Uterus (tissue), 4 donors: ENCODE results near the gene BEST1. TPM values are rescaled to one million over a fixed set of nuclear protein-coding genes. Genes with fewer than 3 reads are reported as not detected.

Source experiments
- DNase-seq, 2 donors: peaks; one replicate each; pipeline ENCODE4 v3.0.0-alpha.2; 2019 to 2020
- H3K27ac ChIP-seq, 2 donors: fragments of 200-600 bp; sonication (generic); 1 replicate in 1 of 2; 2 replicates in 1 of 2; pipeline ENCODE4 v1.5.1; 2016 to 2018
- H3K27me3 ChIP-seq, 2 donors: fragments of 200-600 bp; sonication (generic); one replicate each; pipeline ENCODE4 v1.5.1; 2018 to 2019; ENCODE audit warnings: control low read depth in 1 of 2
- H3K36me3 ChIP-seq, 2 donors: fragments of 200-600 bp; sonication (generic); one replicate each; pipeline ENCODE4 v1.5.1; 2019; ENCODE audit warnings: control low read depth in 1 of 2
- H3K4me1 ChIP-seq, 2 donors: fragments of 200-600 bp; sonication (generic); one replicate each; pipeline ENCODE4 v1.5.1; 2018 to 2019; ENCODE audit warnings: control low read depth in 1 of 2
- H3K4me3 ChIP-seq, 2 donors: fragments of 200-600 bp; sonication (generic); 1 replicate in 1 of 2; 2 replicates in 1 of 2; pipeline ENCODE4 v1.5.1; 2018 to 2019; ENCODE audit warnings: mild to moderate bottlenecking in 1 of 2
- H3K9me3 ChIP-seq, 2 donors: fragments of 200-600 bp; sonication (generic); one replicate each; pipeline ENCODE4 v1.5.1; 2019; ENCODE audit warnings: control low read depth in 1 of 2
- CTCF ChIP-seq, 4 experiments: fragments of 200-600 bp in 2 of 4; fragments of 450-650 bp in 2 of 4; sonication (generic) in 2 of 4; IDR thresholded peaks; one replicate each; pipeline ENCODE4 v1.5.1; 2016 to 2019; ENCODE audit warnings: antibody characterized with exemption in 4 of 4, mild to moderate bottlenecking in 2 of 4, moderate library complexity in 1 of 4
- POLR2A ChIP-seq, 2 donors: fragments of 450-650 bp; IDR thresholded peaks; one replicate each; pipeline ENCODE4 v1.6.1; 2016; ENCODE audit warnings: antibody characterized with exemption in 2 of 2, mild to moderate bottlenecking in 1 of 2, moderate library complexity in 1 of 2
- intact Hi-C: fragments of 100-400 bp; cut with DNase I; formaldehyde crosslinking; loops from one replicate; pipeline ENCODE4 v1.15.1; 2023; ENCODE audit warnings: low total_unique reads
- total RNA-seq, 4 donors: library from RNA; depleted of rRNA in 3 of 4; stranded (reverse); fragments of >200 nt in 3 of 4; gene quantifications; one replicate each; pipeline versions ENCODE4 v1.1.0 to v1.2.4, GENCODE V29; 2014 to 2023
- donor health status: DM: yes; HTN: yes; CAD: no.

The BEST1 gene
- total RNA-seq, 4 donors from 2014 or later: 3.3 to 11.1 (median 3.9) TPM

DNA sequence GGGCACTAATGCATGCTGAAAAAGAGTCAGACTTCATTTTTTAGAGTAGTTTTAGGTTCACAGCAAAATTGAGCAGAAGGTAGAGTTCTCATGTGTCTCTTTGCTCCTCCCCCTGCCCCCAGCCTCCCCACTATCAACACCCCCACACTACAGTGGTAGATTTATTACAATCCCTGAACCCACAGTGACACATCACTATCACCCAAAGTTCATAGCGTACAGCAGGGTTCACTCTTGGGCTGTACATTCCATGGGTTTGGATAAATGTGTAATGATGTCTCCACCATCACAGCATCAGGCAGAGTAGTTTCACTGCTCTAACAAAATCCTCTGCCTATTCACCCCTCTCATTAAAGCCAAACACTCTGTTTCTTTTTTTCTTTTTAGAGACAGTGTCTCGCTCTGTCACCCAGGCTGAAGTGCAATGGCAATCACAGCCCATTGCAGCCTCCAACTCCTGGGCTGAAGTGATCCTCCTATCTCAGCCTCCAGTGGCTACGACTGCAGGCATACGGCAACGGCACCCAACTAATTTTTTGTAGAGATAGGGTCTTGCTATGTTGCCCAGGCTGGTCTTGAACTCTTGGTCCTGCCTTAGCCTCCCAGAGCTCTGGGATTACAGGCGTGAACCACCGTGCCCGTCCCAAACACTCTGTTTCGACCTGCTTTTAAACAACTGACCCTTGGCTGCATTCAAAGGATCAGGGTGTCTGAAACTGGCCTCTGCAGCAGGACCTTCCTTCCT, 4.1 kb downstream of the BEST1 start:
- no peak overlapping the region for H3K4me3 ChIP-seq
- no peaks in the 10 kb centered on the region for H3K36me3 ChIP-seq
- no peaks in the 10 kb centered on the region for H3K27me3 ChIP-seq
- no peaks in the 10 kb centered on the region for H3K9me3 ChIP-seq
- no peaks in the 10 kb centered on the region for H3K4me1 ChIP-seq
- TF ChIP-seq POLR2A (IDR thresholded peaks at IDR 0.05) (no peak), CTCF (IDR thresholded peaks at IDR 0.05) (no peak)
- intact Hi-C loops: loop anchor here (10.0 kb wide), 1 partner anchor 131 kb away; no protein-coding TSS in a partner anchor
- no peak for DNase-seq
- H3K27ac ChIP-seq: peak overlapping the region; percentile 69 to 87

- H3K36me3 ChIP-seq: no peaks in the 10 kb centered on the region
- intact Hi-C loops: loop anchor here (10.0 kb wide), 1 partner anchor 130 kb away; no protein-coding TSS in a partner anchor
- H3K27ac ChIP-seq: peak overlapping the region; percentile 69 to 87
- TF ChIP-seq CTCF (IDR thresholded peaks at IDR 0.05) (peak in 3 of 4 experiments; percentile 23 to 49 (median 29)), POLR2A (IDR thresholded peaks at IDR 0.05) (peak in 1 of 2 donors; percentile 39)
- no peaks in the 10 kb centered on the region for H3K4me1 ChIP-seq
- H3K9me3 ChIP-seq: no peaks in the 10 kb centered on the region
- no peaks in the 10 kb centered on the region for H3K27me3 ChIP-seq
- H3K4me3 ChIP-seq: peak overlapping the region; percentile 27 to 39
- DNase-seq: peak; percentile 81 to 83
Observed at GRCh38 chr11:61954851-61955421, 4.8 kb downstream of the BEST1 start.

DNA sequence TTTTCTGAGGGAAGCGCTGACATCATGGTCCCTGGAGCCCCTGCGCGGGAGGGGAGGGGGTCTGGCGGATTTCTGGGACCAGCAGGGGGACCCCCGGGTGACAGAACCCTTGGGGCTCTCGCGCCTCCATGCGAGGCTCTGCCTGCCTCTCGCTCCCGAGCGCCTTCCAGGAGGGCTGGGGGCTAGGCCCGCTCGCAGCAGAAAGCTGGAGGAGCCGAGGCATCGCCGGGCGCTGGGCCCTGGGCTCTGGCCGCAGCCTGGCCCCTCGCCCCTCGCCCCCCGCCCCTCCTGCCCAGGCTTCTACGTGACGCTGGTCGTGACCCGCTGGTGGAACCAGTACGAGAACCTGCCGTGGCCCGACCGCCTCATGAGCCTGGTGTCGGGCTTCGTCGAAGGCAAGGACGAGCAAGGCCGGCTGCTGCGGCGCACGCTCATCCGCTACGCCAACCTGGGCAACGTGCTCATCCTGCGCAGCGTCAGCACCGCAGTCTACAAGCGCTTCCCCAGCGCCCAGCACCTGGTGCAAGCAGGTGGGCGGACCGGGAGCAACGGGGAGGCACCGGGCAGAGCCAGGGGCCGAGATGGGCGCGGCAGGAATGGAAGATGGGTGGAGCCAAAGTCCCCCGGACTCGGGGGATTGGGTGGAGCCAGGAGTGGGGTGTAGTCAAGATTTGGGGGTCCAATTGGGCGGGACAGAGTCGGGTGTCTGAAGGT, 5.4 kb downstream of the BEST1 start:
- peak overlapping the region; percentile 27 to 39 for H3K4me3 ChIP-seq
- no peaks in the 10 kb centered on the region for H3K4me1 ChIP-seq
- TF ChIP-seq CTCF (IDR thresholded peaks at IDR 0.05): no peak
- TF ChIP-seq POLR2A (IDR thresholded peaks at IDR 0.05): peak in 1 of 2 donors; percentile 39
- intact Hi-C loops: loop anchor here (10.0 kb wide), 1 partner anchor 129 kb away; no protein-coding TSS in a partner anchor
- no peaks in the 10 kb centered on the region for H3K36me3 ChIP-seq
- H3K9me3 ChIP-seq: no peaks in the 10 kb centered on the region
- no peaks in the 10 kb centered on the region for H3K27me3 ChIP-seq
- peak overlapping the region; percentile 69 to 87 for H3K27ac ChIP-seq
- DNase-seq: peak; percentile 53 to 56

DNA sequence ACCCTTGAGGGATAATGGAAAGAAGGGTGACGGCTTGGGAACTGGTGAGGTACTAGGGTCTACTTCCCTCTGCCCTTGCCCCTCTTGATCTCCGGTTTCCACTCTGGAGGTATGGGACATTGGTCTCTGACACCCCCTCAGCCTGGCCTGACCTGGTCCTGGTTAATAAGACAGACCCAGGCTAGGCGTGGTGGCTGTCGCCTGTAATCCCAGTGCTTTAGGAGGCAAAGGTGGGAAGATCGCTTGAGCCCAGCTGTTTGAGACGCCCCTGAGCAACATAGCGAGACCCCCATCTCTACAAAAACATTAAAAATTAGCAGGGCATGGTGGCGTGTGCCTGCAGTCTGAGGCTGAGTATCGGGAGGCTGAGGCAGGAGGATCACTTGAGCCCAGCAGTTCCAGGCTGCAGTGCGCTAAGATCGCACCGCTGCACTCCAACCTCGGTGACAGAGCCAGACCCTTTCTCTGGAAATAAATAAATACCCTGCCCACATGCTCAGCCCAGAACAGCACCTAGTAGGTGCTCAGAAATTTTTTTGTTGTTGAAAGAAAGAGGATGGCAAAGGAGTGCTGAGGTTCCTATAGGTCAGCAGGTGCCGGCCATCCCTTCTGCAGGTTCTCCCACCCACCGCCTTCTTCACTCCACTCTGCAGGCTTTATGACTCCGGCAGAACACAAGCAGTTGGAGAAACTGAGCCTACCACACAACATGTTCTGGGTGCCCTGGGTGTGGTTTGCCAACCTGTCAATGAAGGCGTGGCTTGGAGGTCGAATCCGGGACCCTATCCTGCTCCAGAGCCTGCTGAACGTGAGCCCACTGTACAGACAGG, 6.3 kb downstream of the BEST1 start:
- intact Hi-C loops: loop anchor here (10.0 kb wide), 1 partner anchor 128 kb away; no protein-coding TSS in a partner anchor
- TF ChIP-seq CTCF (IDR thresholded peaks at IDR 0.05) (no peak), POLR2A (IDR thresholded peaks at IDR 0.05) (no peak)
- H3K9me3 ChIP-seq: no peaks in the 10 kb centered on the region
- H3K4me3 ChIP-seq: no peak overlapping the region
- H3K36me3 ChIP-seq: no peaks in the 10 kb centered on the region
- peak; percentile 8 to 27 for DNase-seq
- H3K27me3 ChIP-seq: no peaks in the 10 kb centered on the region
- H3K27ac ChIP-seq: peak overlapping the region; percentile 69 to 87
- H3K4me1 ChIP-seq: no peaks in the 10 kb centered on the region
